WTC11 (cell line): ENCODE measurements around the gene BMPER. TPM values are rescaled to one million over a fixed set of nuclear protein-coding genes. Genes with fewer than 3 reads are reported as not detected.

Experiments used
- ATAC-seq: fragments of 200-7000 bp; cut with Tn5 transposase; 2 replicates; pipeline ENCODE4 v1.10.0; 2021; ENCODE audit warnings: mild to moderate bottlenecking, moderate library complexity
- Bru-seq: library from RNA; stranded (reverse); fragments of 400-500 nt; gene quantifications from one replicate; lab custom pipeline; 2021; lab: Mats Ljungman, UMichigan
- CTCF ChIA-PET: fragments of 300-600 bp; sonication (Branson Sonifier 250); formaldehyde crosslinking; loops from one replicate; lab custom pipeline; 2021; ENCODE audit warnings: antibody characterized with exemption; lab: Charles Lee
- POLR2A ChIA-PET: fragments of 350-600 bp; sonication (Branson Sonifier 250); formaldehyde crosslinking; loops from one replicate; lab custom pipeline; 2021; ENCODE audit warnings: antibody characterized with exemption; lab: Charles Lee
- DNase-seq: peaks from one replicate; pipeline ENCODE4 v3.0.0; 2021; ENCODE audit warnings: low spot score
- H3K27ac Mint-ChIP-seq: 2 replicates; pipeline ENCODE4 v1.8.0; 2021; ENCODE audit warnings: mixed read lengths
- H3K27me3 Mint-ChIP-seq: 2 replicates; pipeline ENCODE4 v1.8.0; 2021; ENCODE audit warnings: low read depth, mild to moderate bottlenecking, moderate library complexity, mixed read lengths
- H3K36me3 Mint-ChIP-seq: 2 replicates; pipeline ENCODE4 v1.8.0; 2021; ENCODE audit warnings: mixed read lengths
- H3K4me1 Mint-ChIP-seq: 2 replicates; pipeline ENCODE4 v1.8.0; 2022; ENCODE audit warnings: mixed read lengths
- H3K4me3 Mint-ChIP-seq: 2 replicates; pipeline ENCODE4 v1.8.0; 2021; ENCODE audit warnings: mild to moderate bottlenecking, moderate library complexity, mixed read lengths
- H3K9me3 Mint-ChIP-seq: 2 replicates; pipeline ENCODE4 v1.8.0; 2021; ENCODE audit warnings: mixed read lengths
- CREB1 ChIP-seq: sonication (generic); formaldehyde crosslinking; IDR thresholded peaks from 2 replicates; pipeline ENCODE4 v1.8.0; 2023; ENCODE audit warnings: mild to moderate bottlenecking, missing genetic modification reagents
- CREM ChIP-seq: sonication (generic); formaldehyde crosslinking; IDR thresholded peaks from 2 replicates; pipeline ENCODE4 v1.8.1; 2022; ENCODE audit warnings: mild to moderate bottlenecking, missing genetic modification reagents, moderate library complexity
- CTCF ChIP-seq: fragments of 200-600 bp; IDR thresholded peaks from 2 replicates; pipeline ENCODE4 v1.8.0; 2022; ENCODE audit warnings: antibody characterized with exemption
- E2F5 ChIP-seq: sonication (generic); formaldehyde crosslinking; IDR thresholded peaks from 2 replicates; pipeline ENCODE4 v1.8.1; 2022; ENCODE audit warnings: mild to moderate bottlenecking, moderate library complexity, missing genetic modification reagents
- FOXJ3 ChIP-seq: sonication (generic); formaldehyde crosslinking; IDR thresholded peaks from 2 replicates; pipeline ENCODE4 v1.9.0; 2021; ENCODE audit warnings: missing genetic modification reagents, mild to moderate bottlenecking, borderline replicate concordance
- IRF2 ChIP-seq: sonication (generic); formaldehyde crosslinking; IDR thresholded peaks from 2 replicates; pipeline ENCODE4 v1.8.0; 2022; ENCODE audit warnings: low read depth, missing genetic modification reagents, borderline replicate concordance
- MAX ChIP-seq: sonication (generic); formaldehyde crosslinking; IDR thresholded peaks from 2 replicates; pipeline ENCODE4 v1.8.0; 2022; ENCODE audit warnings: mild to moderate bottlenecking, missing genetic modification reagents
- NFATC4 ChIP-seq: fragments of 250-450 bp; sonication (Bioruptor Pico); IDR thresholded peaks from 2 replicates; pipeline ENCODE4 v1.9.0; 2021; ENCODE audit warnings: mild to moderate bottlenecking
- NFE2L1 ChIP-seq: sonication (generic); formaldehyde crosslinking; IDR thresholded peaks from 2 replicates; pipeline ENCODE4 v1.8.1; 2023; ENCODE audit warnings: missing genetic modification reagents
- NR1H2 ChIP-seq: sonication (generic); formaldehyde crosslinking; IDR thresholded peaks from 2 replicates; pipeline ENCODE4 v1.9.0; 2021; ENCODE audit warnings: mild to moderate bottlenecking, moderate library complexity, missing genetic modification reagents
- NR2C2 ChIP-seq: sonication (generic); formaldehyde crosslinking; IDR thresholded peaks from 2 replicates; pipeline ENCODE4 v1.8.0; 2022; ENCODE audit warnings: mild to moderate bottlenecking, missing genetic modification reagents
- TEAD1 ChIP-seq: sonication (generic); formaldehyde crosslinking; IDR thresholded peaks from 2 replicates; pipeline ENCODE4 v1.8.0; 2022; ENCODE audit warnings: mild to moderate bottlenecking, missing genetic modification reagents
- ZBTB21 ChIP-seq: sonication (generic); formaldehyde crosslinking; IDR thresholded peaks from 2 replicates; pipeline ENCODE4 v1.8.1; 2023; ENCODE audit warnings: mild to moderate bottlenecking, missing genetic modification reagents, borderline replicate concordance
- ZBTB43 ChIP-seq: sonication (generic); formaldehyde crosslinking; IDR thresholded peaks from 2 replicates; pipeline ENCODE4 v1.8.1; 2023; ENCODE audit warnings: mild to moderate bottlenecking, missing genetic modification reagents
- ZNF121 ChIP-seq: sonication (generic); formaldehyde crosslinking; IDR thresholded peaks from 2 replicates; pipeline ENCODE4 v1.8.0; 2023; ENCODE audit warnings: missing genetic modification reagents
- ZNF532 ChIP-seq: fragments of 250-450 bp; sonication (Bioruptor Pico); IDR thresholded peaks from 2 replicates; pipeline ENCODE4 v1.9.0; 2021; ENCODE audit warnings: mild to moderate bottlenecking, borderline replicate concordance
- long read RNA-seq, 3 experiments: library from RNA in 1 of 3; library from capped mRNA in 1 of 3; library from polyadenylated mRNA in 1 of 3; unstranded in 2 of 3; stranded (forward) in 1 of 3; transcript quantifications; one replicate each; pipeline ENCODE4 v2.0.0, GENCODE V29; 2021
- total RNA-seq: library from RNA; stranded (reverse); gene quantifications from 3 replicates; pipeline ENCODE4 v1.2.3, GENCODE V29; 2021

BMPER gene
- total RNA-seq, result 1.8 to 2.8 TPM (median 1.9 TPM) in 3 replicates
- percentile 45 among the genes with signal in this experiment for Bru-seq, nascent RNA
- long read RNA-seq, experiment 1, partial matches to known transcripts, result 0 of 1 reads
- long read RNA-seq, experiment 1, other reads (novel, unspliced or antisense), result 1 of 1 reads
- long read RNA-seq, experiment 2, partial matches to known transcripts, result 0 of 2 reads
- long read RNA-seq, experiment 2, other reads (novel, unspliced or antisense), result 2 of 2 reads
- long read RNA-seq, experiment 3, partial matches to known transcripts, result 0 of 2 reads
- long read RNA-seq, experiment 3, other reads (novel, unspliced or antisense), result 2 of 2 reads

GRCh38 chr7:33905389-33906032 lies at the start of gene BMPER:
Gene BMPER (plus strand): TSS chr7:33905539. CDS start chr7:33905614, 75 bp downstream.
- Mint-ChIP-seq H3K27ac (no peak within 1 kb of the TSS), H3K4me3 (peak within 1 kb of the TSS; percentile 91), H3K9me3 (peaks cover 5% of the 10 kb centered on the region; the same call in 1 of the 2 replicates), H3K36me3 (no peaks in the 10 kb centered on the region), H3K4me1 (peaks cover 29% of the 10 kb centered on the region), H3K27me3 (peaks cover 61% of the 10 kb centered on the region)
- CTCF ChIA-PET, result interaction anchor here (0.6 to 3.2 kb wide), 12 partner anchors 11 to 446 kb away, joined by 3 to 70 read pairs (median 5); no protein-coding TSS in a partner anchor
- TF ChIP-seq ZNF121 (CRISPR knock-in tag), result no peak
- DNase-seq (peak; percentile 77), ATAC-seq (peak; percentile 68)
- POLR2A ChIA-PET, result interaction anchor here (1.0 kb wide), 1 partner anchor 666 kb away, joined by 3 read pairs; no protein-coding TSS in a partner anchor

- ChIA-PET POLR2A (no interaction called here), CTCF (no interaction called here)
- TF ChIP-seq IRF2 (CRISPR knock-in tag), result no peak
- no peak for TF ChIP-seq NR1H2 (CRISPR knock-in tag)
- no peak for TF ChIP-seq FOXJ3 (CRISPR knock-in tag)
- no peak for TF ChIP-seq TEAD1
- no peak for TF ChIP-seq E2F5 (CRISPR knock-in tag)
- no peak for TF ChIP-seq CREB1 (CRISPR knock-in tag)
- no peak for TF ChIP-seq CTCF
- no peak for TF ChIP-seq NR2C2 (CRISPR knock-in tag)
- TF ChIP-seq CREM (CRISPR knock-in tag), result no peak
- no peak for TF ChIP-seq NFE2L1 (CRISPR knock-in tag)
- no peak for TF ChIP-seq MAX (CRISPR knock-in tag)
- TF ChIP-seq ZNF532, result no peak
- no peak for TF ChIP-seq ZBTB21 (CRISPR knock-in tag)
- TF ChIP-seq NFATC4 (CRISPR knock-in tag), result no peak
- TF ChIP-seq ZBTB43 (CRISPR knock-in tag), result no peak
- Mint-ChIP-seq H3K9me3 (peaks cover 23% of the 10 kb centered on the region), H3K4me1 (peaks cover 26% of the 10 kb centered on the region), H3K27me3 (no peaks in the 10 kb centered on the region; the same call in 1 of the 2 replicates), H3K36me3 (peaks cover 20% of the 10 kb centered on the region), H3K27ac (no peak overlapping the region), H3K4me3 (no peak overlapping the region)
- ATAC-seq, result no peak
- no peak for DNase-seq
These were observed 43.4 kb upstream of the BMPER start for GRCh38 chr7:33861947-33862346.
